ENCODE data around the gene HSPB6. TPM values are rescaled to one million over a fixed set of nuclear protein-coding genes. Genes with fewer than 3 reads are reported as not detected.

HSPB6 gene
- total and polyA plus RNA-seq, 2 of the 8 experiments (the other 6 are each of a cell fraction or from before 2014, with no cell fraction given), result 0.91 TPM; not detected in 1

DNA sequence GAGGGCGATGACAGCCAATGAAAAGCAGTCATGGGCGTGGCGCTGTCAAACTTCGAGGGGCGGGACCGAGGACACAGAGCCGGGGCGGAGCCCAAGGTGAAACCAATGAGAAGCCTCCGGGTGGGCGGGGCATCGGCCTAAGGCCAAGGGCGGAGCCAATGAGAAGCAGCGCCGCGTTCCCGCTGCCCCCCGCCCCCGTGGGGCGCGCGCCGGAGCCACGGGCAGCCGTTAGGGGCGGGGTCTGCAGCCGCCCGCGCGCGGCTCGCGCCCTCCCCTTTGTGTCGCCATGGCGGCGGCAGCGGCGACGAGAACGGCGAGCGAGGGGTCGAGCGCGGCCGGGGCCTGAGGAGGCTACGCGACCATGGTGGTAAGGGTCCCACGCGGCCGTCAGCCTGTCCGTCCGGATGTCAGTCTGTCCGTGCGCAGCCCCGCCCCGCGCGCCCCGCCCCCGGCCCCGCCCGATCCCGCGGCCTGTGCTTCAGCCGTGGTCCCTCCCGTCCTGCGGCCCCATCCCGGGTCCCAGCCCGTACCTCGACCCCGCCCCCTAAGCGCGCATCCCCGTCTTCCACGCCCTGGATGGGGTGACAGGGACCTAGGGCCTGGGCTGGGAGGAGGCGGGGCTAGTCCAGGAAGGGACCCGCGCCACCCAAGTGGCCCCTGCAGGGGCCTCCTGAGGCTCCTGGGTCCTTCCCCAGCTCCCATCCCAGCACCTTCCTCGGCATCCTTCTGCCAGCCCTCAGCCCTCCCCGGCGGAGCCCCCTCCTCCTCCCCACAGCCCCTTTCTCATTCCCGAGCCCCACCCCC lies 18.7 kb upstream of the HSPB6 start, which contains the start of gene ARHGAP33:
TSS of gene ARHGAP33 (plus strand) at position 267 of the 804 bp plus-strand sequence. CDS start at position 362, 95 bp downstream.
- H3K9me3 ChIP-seq (ENCODE audit: insufficient read depth in 2 of 2, low read depth in 1 of 2, low read length in 1 of 2), result no peaks in the 10 kb centered on the region
- peak within 1 kb of the TSS; percentile 63 to 82 for H3K4me2 ChIP-seq (ENCODE audit: insufficient read depth in 1 of 2, low read depth in 2 of 2, low read length in 2 of 2)
- no peak within 1 kb of the TSS for H4K5ac ChIP-seq (ENCODE audit: insufficient read length, low read depth, low read length)
- peaks cover 4% of the 10 kb centered on the region; the same call in 1 of the 2 replicates for H3K23me2 ChIP-seq (ENCODE audit: low read depth, low read length)
- H3K4me1 ChIP-seq (replicated peaks in 1 of 4; ENCODE audit: control insufficient read depth in 3 of 4, insufficient read depth in 4 of 4, low read length in 3 of 4), result peaks cover 0 to 21% (median 17%) of the 10 kb centered on the region in 4 experiments; a peak in 6 of 7 replicates
- no peak within 1 kb of the TSS; the same call in 1 of the 2 replicates for H3K18ac ChIP-seq (ENCODE audit: extremely low read depth, low read length)
- no peak within 1 kb of the TSS for H3K23ac ChIP-seq (ENCODE audit: insufficient read length)
- H3K4ac ChIP-seq (replicated peaks; ENCODE audit: insufficient read length, low read depth, low read length), result peak within 1 kb of the TSS; percentile 19
- peak; percentile 62 for FAIRE-seq
- no peak within 1 kb of the TSS for H2BK120ac ChIP-seq (replicated peaks; ENCODE audit: low read depth, low read length)
- peaks cover 0 to 1% of the 10 kb centered on the region in 2 experiments for H4K20me1 ChIP-seq (replicated peaks in 1 of 2; ENCODE audit: control insufficient read depth in 1 of 2, insufficient read depth in 2 of 2, low read length in 2 of 2)
- no peak within 1 kb of the TSS for H3K14ac ChIP-seq (ENCODE audit: insufficient read length)
- H3K27me3 ChIP-seq (replicated peaks in 1 of 4; ENCODE audit: control insufficient read depth in 3 of 4, extremely low read depth in 1 of 4, insufficient read depth in 3 of 4, low read length in 3 of 4), result peaks cover 0 to 9% (median 7%) of the 10 kb centered on the region in 4 experiments; a peak in 3 of 7 replicates
- H4K8ac ChIP-seq (ENCODE audit: extremely low read depth, insufficient read depth, low read length), result no peak within 1 kb of the TSS
- H3K79me1 ChIP-seq (ENCODE audit: low read depth, low read length), result no peaks in the 10 kb centered on the region; the same call in 1 of the 2 replicates
- H2BK12ac ChIP-seq (ENCODE audit: low read depth, low read length), result peak within 1 kb of the TSS; percentile 0; the same call in 1 of the 2 replicates
- H2AK5ac ChIP-seq (ENCODE audit: low read depth, low read length), result no peak within 1 kb of the TSS
- WGBS, 2 experiments (ENCODE audit: extremely low coverage in 1 of 2, insufficient coverage in 1 of 2, insufficient read length in 1 of 2, insufficient replicate concordance in 2 of 2, low coverage in 1 of 2, low lambda C conversion rate in 2 of 2, missing lambda C conversion rate in 1 of 2), result 2% methylated on average over 35 of the region's 82 CpGs; no CpG with 5 or more reads in 1 of the 2 experiments
- 0 out of 2 replicates have a peak within 1 kb of the TSS, but pooled peaks have one; percentile 55 for H2BK5ac ChIP-seq (ENCODE audit: low read depth, low read length)
- no peak within 1 kb of the TSS; the same call in 1 of the 2 replicates for H2AFZ ChIP-seq (ENCODE audit: low read length)
- ChIA-PET CTCF (ENCODE audit: partially characterized antibody) (interaction anchor here (1.3 kb wide), 1 partner anchor 31 kb away, joined by 4 read pairs; no protein-coding TSS in a partner anchor), POLR2A (ENCODE audit: partially characterized antibody) (interaction anchor here (0.7 to 3.1 kb wide), 4 partner anchors 8 to 30 kb away, joined by 3 to 11 read pairs (median 6); partner anchors contain the start of genes LIN37, PSENEN and U2AF1L4)
- peak within 1 kb of the TSS; percentile 57 to 83 (median 68) for H3K4me3 ChIP-seq (ENCODE audit: extremely low read depth in 1 of 4, insufficient read depth in 2 of 4, low read depth in 3 of 4, low read length in 4 of 4)
- H3K9ac ChIP-seq (replicated peaks in 1 of 4; ENCODE audit: extremely low read depth in 1 of 4, low read depth in 3 of 4, low read length in 3 of 4), result no peak within 1 kb of the TSS
- H3K36me3 ChIP-seq (ENCODE audit: control insufficient read depth in 2 of 4, insufficient read depth in 4 of 4, low read length in 3 of 4), result no peaks in the 10 kb centered on the region
- no peak within 1 kb of the TSS for H4K91ac ChIP-seq (replicated peaks; ENCODE audit: insufficient read length, low read length)
- H2BK15ac ChIP-seq (ENCODE audit: low read length), result peak within 1 kb of the TSS; percentile 96; the same call in 1 of the 2 replicates
- DNase-seq (ENCODE audit: low read depth in 1 of 2, low spot score in 2 of 2), result peak; percentile 87 to 100
- H3K79me2 ChIP-seq (ENCODE audit: control insufficient read depth in 1 of 2, insufficient read depth in 2 of 2, low read length in 2 of 2), result no peaks in the 10 kb centered on the region
- no peak within 1 kb of the TSS for H3K27ac ChIP-seq (ENCODE audit: low read depth, low read length)
- H3K56ac ChIP-seq (replicated peaks; ENCODE audit: insufficient read length, low read depth, low read length), result no peak within 1 kb of the TSS
- no peak within 1 kb of the TSS for H2BK20ac ChIP-seq (ENCODE audit: low read length)
- TF ChIP-seq SIX5 (IDR thresholded peaks at IDR 0.05; ENCODE audit: low read depth, low read length), result no peak
- TF ChIP-seq, protein P1, sequence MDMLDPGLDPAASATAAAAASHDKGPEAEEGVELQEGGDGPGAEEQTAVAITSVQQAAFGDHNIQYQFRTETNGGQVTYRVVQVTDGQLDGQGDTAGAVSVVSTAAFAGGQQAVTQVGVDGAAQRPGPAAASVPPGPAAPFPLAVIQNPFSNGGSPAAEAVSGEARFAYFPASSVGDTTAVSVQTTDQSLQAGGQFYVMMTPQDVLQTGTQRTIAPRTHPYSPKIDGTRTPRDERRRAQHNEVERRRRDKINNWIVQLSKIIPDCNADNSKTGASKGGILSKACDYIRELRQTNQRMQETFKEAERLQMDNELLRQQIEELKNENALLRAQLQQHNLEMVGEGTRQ (IDR thresholded peaks at IDR 0.05; ENCODE audit: low read length), result no peak
- TF ChIP-seq NRF1 (IDR thresholded peaks at IDR 0.05; ENCODE audit: low read depth, low read length), result no peak
- TF ChIP-seq, protein P2, sequence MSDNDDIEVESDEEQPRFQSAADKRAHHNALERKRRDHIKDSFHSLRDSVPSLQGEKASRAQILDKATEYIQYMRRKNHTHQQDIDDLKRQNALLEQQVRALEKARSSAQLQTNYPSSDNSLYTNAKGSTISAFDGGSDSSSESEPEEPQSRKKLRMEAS (IDR thresholded peaks at IDR 0.05), result peak; percentile 39; the same call in 1 of the 2 replicates
- peak; percentile 63 to 71; a peak in 2 of 4 replicates for TF ChIP-seq HDAC2 (IDR thresholded peaks at IDR 0.05; ENCODE audit: borderline replicate concordance in 1 of 2, low read depth in 2 of 2, low read length in 2 of 2)
- peak; percentile 87; the same call in 1 of the 2 replicates for TF ChIP-seq SP1 (IDR thresholded peaks at IDR 0.05; ENCODE audit: low read depth, low read length)
- peak in 1 of 2 experiments; percentile 86; a peak in 2 of 4 replicates for TF ChIP-seq SIN3A (conservative IDR thresholded peaks at IDR 0.05 in 1 of 2, IDR thresholded peaks at IDR 0.05 in 1 of 2; ENCODE audit: low read depth in 1 of 2, low read length in 2 of 2)
- peak; percentile 84 for TF ChIP-seq KDM4A (IDR thresholded peaks at IDR 0.05; ENCODE audit: low read depth, low read length, severe bottlenecking)
- TF ChIP-seq ASH2L (IDR thresholded peaks at IDR 0.05; ENCODE audit: low read length), result no peak

All from H1 (cell line).